ENCODE data around the gene ATP2C2. TPM values are rescaled to one million over a fixed set of nuclear protein-coding genes. Genes with fewer than 3 reads are reported as not detected.

ATP2C2 gene
- total RNA-seq, 1 experiment from 2014 or later = 20.3 TPM

DNA sequence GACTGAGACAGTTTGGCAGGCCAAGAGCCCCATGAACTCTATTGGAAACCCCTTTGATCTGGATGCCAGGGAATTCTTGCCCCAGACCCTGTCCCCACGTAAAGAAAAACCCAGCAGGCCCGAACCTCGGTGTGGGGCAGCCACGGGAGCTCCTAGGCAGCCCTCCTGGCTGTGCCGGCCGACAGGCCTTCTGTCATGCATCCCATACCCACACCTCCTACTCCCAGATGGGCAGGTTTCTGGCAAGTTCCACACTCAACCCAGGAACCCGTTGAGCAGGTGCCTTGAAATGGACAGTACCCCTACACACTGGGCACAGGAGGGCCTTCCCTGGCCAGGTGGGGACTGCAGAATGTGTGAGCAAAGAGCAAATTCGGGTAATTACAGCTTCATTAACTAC is 23.6 kb upstream of the ATP2C2 start:
- Histone ChIP-seq H3K27me3 (ENCODE audit: insufficient read depth, low read length) (no peaks in the 10 kb centered on the region), H3K36me3 (ENCODE audit: control insufficient read depth in 1 of 2, insufficient read depth in 2 of 2, low read length in 2 of 2) (no peaks in the 10 kb centered on the region), H3K79me2 (ENCODE audit: insufficient read depth, low read length) (no peaks in the 10 kb centered on the region), H3K9ac (ENCODE audit: low read length) (no peak overlapping the region), H3K27ac (ENCODE audit: low read depth, low read length) (no peak overlapping the region), H3K4me1 (ENCODE audit: control insufficient read depth in 1 of 2, insufficient read depth in 2 of 2, low read length in 2 of 2) (peaks cover 2 to 6% of the 10 kb centered on the region in 2 experiments; a peak in 1 of 4 replicates), H3K4me3 (replicated peaks in 1 of 2; ENCODE audit: low read depth in 1 of 2, low read length in 2 of 2) (no peak overlapping the region), H3K9me3 (ENCODE audit: control insufficient read depth in 1 of 2, insufficient read depth in 1 of 2, low read depth in 1 of 2, low read length in 2 of 2) (no peaks in the 10 kb centered on the region), H3K4me2 (ENCODE audit: low read length) (no peak overlapping the region), H3K9me2 (ENCODE audit: insufficient read depth) (no peaks in the 10 kb centered on the region), H2AFZ (ENCODE audit: low read depth, low read length, poor library complexity, severe bottlenecking) (no peak overlapping the region), H4K20me1 (ENCODE audit: insufficient read depth) (no peaks in the 10 kb centered on the region)
- ChIA-PET CTCF (no interaction called here), POLR2A (no interaction called here), RAD21 (ENCODE audit: low non-redundant PET in 1 of 2, low total read pairs in 2 of 2, uncharacterized antibody in 2 of 2, unreplicated experiment in 2 of 2) (interaction anchor here in 1 of 2 experiments (0.6 kb wide), 1 partner anchor 11 kb away, joined by 3 read pairs; no protein-coding TSS in a partner anchor)
- BruUV-seq (replicated peaks) = no TSS peak
- no peak for TF ChIP-seq RAD21 (IDR thresholded peaks at IDR 0.05; ENCODE audit: low read depth)
- no peak for TF ChIP-seq CBX3 (IDR thresholded peaks at IDR 0.05; ENCODE audit: low read depth)
- TF ChIP-seq, protein P1, sequence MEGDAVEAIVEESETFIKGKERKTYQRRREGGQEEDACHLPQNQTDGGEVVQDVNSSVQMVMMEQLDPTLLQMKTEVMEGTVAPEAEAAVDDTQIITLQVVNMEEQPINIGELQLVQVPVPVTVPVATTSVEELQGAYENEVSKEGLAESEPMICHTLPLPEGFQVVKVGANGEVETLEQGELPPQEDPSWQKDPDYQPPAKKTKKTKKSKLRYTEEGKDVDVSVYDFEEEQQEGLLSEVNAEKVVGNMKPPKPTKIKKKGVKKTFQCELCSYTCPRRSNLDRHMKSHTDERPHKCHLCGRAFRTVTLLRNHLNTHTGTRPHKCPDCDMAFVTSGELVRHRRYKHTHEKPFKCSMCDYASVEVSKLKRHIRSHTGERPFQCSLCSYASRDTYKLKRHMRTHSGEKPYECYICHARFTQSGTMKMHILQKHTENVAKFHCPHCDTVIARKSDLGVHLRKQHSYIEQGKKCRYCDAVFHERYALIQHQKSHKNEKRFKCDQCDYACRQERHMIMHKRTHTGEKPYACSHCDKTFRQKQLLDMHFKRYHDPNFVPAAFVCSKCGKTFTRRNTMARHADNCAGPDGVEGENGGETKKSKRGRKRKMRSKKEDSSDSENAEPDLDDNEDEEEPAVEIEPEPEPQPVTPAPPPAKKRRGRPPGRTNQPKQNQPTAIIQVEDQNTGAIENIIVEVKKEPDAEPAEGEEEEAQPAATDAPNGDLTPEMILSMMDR (IDR thresholded peaks at IDR 0.05 in 2 of 3, conservative IDR thresholded peaks at IDR 0.05 in 1 of 3; ENCODE audit: borderline replicate concordance in 1 of 3, insufficient read depth in 1 of 3, low read depth in 2 of 3, low read length in 2 of 3) = no peak
- TF ChIP-seq ZFX (IDR thresholded peaks at IDR 0.05) = no peak
- no peak for TF ChIP-seq YY1 (IDR thresholded peaks at IDR 0.05; ENCODE audit: extremely low read depth, insufficient replicate concordance, low read depth, low read length)
- TF ChIP-seq ZNF274 (IDR thresholded peaks at IDR 0.05; ENCODE audit: low read depth, low read length) = no peak
- TF ChIP-seq JUND (IDR thresholded peaks at IDR 0.05) = no peak
- TF ChIP-seq, protein P2, sequence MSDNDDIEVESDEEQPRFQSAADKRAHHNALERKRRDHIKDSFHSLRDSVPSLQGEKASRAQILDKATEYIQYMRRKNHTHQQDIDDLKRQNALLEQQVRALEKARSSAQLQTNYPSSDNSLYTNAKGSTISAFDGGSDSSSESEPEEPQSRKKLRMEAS (IDR thresholded peaks at IDR 0.05) = no peak
- TF ChIP-seq, protein P3, sequence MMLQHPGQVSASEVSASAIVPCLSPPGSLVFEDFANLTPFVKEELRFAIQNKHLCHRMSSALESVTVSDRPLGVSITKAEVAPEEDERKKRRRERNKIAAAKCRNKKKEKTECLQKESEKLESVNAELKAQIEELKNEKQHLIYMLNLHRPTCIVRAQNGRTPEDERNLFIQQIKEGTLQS (IDR thresholded peaks at IDR 0.05) = no peak
- TF ChIP-seq SP1 (IDR thresholded peaks at IDR 0.05; ENCODE audit: low read depth) = no peak
- ATAC-seq = no peak
- intact Hi-C loops (cut with micrococcal nuclease) = no loop called here
- DNase-seq (ENCODE audit: low read depth, low spot score) = no peak

Measured in HCT116 (cell line).